Central memory CD4-positive, alpha-beta T cell (primary cell): ENCODE measurements around the gene DYSF.

Experiments
- DNase-seq: peaks from one replicate; pipeline ENCODE4 v3.0.0; 2022

The DYSF gene

DNA sequence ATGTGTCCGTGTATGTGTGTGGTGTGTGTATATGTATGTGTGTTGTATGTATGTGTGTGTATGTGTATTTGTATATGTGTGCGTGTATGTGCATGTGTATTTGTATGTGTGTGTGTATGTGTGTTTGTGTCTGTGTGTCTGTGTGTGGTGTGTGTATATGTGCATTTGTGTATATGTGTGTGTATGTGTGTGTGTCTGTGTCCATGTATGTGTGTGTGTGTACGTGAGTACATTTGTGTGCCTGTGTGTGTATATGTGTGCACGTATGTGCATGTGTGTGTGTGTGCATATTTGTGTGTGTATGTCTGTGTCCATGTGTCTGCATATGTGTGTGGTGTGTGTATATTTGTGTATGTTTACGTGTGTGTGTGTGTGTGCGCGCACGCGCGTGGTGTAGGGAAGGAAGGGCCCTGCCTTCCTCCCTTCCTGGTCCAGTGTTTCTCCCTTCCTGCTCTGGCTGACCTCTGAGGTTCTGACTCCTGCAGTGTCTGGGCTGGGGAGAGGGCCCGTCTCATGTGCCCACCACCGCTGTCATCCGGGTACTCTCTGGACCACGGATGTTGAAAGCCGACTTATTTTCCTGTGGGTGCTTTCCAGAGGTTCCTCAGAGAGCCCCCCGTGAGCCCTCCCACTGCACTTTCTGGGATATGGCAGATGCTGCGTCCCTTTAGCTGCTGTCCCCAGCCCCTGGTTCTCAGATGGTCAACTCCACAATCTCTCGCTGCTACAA lies 209.5 kb downstream of the DYSF start:
- no peak for DNase-seq

DNA sequence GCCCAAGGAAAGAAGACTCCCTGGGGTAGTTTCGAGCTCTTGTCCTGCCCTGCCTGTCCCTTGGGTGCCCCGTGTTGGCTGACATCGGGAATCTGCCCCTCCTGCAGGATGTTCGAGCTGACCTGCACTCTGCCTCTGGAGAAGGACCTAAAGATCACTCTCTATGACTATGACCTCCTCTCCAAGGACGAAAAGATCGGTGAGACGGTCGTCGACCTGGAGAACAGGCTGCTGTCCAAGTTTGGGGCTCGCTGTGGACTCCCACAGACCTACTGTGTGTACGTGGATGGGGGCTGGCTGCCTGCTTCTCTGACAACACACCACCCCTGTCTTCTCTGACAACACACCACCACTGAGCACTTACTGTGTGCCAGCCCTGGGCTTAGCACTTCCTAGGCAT lies 210.8 kb downstream of the DYSF start:
- no peak for DNase-seq

DNA sequence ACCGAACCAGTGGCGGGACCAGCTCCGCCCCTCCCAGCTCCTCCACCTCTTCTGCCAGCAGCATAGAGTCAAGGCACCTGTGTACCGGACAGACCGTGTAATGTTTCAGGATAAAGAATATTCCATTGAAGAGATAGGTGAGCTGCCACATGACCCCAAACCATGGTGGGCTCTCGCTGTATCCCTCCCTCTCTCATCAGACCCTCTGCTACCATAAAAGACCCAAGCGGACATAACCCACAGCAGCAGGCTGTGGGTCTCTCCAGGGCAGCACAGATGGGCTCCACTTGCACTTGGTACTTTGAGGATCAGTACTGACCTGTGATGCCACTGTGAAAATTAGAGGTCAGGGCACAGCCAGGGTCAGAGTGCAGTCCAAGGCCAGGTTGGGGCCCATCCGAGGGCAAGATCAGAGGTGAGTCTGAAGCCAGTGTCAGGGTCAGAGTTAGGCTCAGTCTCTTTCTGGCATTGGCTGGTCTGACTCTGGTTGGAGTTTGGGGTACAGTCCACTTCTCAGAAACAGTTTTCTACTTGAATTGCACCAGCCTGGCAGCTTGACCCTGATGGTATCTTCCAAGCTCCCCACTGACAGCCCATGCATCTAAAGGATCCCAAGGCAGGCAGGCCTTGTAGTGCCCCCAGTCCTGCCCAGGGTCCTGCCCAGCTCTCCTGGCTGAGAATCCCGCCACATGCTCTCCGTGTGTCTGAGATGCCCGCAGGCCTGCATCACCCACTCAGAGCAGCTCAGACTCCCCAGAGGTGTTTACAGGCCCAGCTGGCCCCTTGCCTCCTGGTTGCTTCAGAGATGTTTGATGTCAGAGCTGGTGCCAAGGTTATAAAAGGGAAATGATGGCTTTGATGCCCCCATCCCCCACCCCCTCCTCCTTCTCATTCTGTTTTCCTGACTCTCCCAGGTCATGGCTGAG lies 212.1 kb downstream of the DYSF start:
- no peak for DNase-seq

DNA sequence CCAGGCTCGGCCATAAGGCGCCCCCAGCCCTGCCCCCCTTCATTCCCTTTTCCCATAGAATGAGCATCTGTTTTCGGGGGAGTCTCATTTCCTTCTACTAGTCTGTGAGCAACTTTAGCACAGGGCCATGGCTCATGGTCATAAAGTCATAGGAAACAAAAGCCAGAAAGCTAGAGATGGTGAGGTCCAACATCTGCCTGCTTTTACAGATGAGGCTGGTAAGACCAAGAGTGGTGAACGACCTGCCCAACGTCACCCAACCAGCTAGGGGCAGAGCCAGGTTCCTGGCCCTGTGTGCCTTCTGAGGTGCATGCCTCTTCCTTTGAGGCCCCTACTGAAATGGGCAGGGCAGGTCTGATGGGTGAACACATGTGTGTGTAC lies 212.7 kb downstream of the DYSF start:
- no peak for DNase-seq

DNA sequence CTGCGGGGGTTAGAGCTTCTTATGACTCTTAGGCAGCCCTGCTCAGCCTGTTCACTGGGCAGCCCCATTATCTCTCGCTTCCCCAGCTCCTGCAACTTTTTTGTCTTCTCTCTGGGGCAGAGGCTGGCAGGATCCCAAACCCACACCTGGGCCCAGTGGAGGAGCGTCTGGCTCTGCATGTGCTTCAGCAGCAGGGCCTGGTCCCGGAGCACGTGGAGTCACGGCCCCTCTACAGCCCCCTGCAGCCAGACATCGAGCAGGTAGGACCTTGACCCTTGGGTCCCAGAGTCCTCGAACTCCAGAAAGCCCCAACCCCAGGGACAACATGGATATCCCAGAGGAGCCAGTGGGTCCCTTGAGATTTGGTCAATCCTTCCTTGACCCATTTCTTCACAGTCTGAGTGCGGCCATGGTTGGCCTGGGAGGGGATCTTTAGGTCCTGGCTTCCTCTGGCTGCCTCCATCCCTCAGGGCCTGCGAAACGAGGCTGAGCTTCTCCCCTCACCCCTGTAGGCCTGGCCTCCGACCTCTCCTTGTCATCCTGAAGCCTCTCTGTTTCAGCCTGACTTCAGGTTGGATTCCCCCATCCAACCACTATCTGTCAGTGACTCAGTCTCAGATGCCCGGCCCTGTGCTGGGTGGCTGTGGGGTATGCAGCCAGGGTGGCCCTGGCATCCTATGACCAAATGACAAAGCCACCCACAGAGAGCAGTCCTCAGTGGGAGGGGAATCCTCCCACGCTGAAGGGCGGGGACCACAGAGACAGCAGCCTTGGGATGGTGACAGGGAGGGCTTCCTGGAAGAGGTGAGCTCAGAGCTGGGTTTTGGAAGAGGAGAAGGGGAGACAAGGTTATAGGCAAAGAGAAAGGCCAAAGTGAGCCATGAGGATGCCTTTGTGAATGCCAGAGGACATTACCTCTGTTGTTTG lies 214.2 kb downstream of the DYSF start:
- no peak for DNase-seq

DNA sequence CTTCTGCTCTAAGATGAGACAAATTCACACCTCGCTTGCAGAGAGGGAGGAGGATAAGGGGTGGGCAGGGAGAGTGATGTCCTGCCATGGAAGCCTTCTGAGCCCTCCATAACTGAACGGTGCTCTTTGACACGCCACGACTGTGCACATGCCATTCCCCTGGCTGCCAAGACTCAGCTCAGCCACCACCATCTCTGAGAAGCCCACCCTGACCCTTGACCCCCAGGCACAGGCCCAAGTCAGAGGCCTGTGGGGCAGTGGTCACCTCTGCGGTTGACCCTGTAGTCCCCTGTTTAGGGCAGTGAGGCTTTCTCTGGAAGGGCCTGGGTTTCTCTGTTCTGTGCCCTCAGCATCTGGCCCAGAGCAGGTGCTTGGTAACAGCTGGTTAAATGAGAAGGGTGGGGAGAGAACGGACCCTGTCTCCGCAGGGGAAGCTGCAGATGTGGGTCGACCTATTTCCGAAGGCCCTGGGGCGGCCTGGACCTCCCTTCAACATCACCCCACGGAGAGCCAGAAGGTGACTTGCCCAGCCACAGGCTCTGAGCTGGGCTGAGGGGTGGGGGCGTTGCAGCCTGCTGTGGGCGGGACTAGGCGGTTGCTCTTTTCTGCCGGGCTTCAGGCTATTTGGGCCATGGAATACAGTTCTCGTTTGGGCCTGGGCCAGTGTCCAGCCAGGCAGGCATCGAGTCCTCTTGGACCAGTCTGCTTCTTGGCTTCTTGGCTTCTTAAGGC lies 215.1 kb downstream of the DYSF start:
- DNase-seq, result no peak

DNA sequence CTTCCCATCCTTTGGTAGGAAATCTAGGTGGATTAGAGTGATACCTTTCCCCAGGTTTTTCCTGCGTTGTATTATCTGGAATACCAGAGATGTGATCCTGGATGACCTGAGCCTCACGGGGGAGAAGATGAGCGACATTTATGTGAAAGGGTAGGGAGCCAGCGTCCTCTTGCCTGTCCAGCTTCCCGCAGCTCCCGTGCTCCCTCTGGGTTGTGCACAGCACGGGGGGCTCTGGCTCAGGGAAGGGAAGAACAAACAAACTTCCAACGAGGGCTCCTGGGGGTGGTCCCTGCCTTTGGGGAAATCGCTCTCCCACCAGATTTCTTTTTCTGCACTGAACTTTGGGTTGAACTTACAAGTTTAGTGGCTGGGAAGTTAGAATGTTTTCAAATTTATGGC lies 215.7 kb downstream of the DYSF start:
- DNase-seq, result no peak

DNA sequence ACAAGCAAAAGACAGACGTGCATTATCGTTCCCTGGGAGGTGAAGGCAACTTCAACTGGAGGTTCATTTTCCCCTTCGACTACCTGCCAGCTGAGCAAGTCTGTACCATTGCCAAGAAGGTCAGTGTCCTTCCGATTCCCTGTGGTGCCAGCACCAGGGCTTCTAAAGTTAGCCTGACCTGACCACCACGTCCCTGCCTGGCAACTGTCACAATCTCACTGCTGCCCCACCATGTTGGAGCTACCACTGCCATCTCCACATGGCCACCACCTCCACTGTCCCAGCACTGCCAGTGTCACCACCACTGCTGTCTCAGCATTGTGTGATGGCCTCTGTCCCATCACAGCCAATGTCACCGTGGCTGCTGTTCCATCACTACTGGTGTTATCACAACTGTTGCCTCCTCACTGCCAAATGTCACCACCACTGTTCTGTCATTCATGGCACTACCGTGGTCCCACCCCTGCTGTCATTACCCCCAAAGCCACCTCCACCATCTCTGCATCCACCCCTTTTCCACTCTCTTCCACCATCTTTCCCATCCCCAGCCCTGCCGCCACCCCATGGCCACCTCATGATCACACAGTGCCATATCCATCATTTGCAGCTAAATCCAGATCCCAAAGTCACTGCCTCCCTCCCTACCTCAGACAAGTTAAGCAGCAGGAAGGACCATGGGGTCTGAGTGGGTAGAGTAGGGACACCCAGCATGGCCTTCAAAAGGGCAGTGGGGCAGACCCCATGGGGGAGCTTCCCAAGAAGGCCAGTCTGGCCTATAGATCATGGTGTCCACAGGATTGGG lies 216.5 kb downstream of the DYSF start:
- DNase-seq, result no peak

DNA sequence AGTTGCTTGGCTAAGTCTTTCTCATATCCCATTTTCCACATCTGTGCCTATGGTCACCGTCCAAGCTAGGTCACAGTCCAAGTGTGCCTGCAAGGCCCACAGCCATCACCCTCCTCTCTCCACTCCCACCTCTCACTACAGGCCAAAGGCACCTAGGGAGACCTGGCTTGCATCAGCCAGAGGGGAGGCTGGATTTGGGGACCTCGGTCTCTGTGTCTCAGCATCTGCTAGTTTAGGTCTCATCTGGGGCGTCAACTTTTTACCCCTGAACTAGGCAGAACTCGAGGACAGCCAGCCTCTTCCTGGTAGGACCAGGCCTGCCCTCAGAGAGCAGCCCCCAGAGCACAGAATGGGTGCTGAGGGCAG lies 217.1 kb downstream of the DYSF start:
- DNase-seq, result no peak

DNA sequence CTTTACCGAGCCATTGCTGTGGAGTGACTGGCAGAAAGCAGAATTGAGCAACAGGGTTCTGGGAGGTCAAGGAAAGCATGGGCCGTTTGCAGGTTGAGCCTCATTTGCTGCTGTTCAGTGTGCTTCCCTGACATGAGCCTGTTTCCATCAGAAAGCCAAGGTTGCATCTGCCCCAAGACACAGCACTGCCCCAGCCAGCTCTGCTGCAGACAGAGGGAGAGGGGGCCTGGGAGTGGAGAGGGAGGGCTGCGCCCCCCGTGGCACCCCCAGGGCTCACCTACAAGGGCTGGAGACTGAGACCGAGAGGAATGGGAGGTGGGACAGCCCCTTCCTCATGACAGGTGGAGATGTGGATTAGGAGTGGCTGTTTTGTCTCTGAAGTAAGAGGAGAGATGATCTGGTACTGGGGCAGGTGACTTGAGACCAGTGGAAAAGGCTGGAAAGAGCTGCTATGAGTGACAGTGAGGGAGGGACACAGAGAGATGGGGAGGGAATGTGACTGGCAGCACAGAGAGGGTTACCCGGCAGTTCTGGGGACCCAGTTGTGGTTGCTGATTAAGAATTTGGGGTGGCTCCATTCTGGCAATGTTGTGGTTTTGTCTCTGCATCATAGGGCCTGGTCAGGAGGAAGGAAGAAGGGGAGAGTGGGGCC lies 218.0 kb downstream of the DYSF start:
- no peak for DNase-seq

DNA sequence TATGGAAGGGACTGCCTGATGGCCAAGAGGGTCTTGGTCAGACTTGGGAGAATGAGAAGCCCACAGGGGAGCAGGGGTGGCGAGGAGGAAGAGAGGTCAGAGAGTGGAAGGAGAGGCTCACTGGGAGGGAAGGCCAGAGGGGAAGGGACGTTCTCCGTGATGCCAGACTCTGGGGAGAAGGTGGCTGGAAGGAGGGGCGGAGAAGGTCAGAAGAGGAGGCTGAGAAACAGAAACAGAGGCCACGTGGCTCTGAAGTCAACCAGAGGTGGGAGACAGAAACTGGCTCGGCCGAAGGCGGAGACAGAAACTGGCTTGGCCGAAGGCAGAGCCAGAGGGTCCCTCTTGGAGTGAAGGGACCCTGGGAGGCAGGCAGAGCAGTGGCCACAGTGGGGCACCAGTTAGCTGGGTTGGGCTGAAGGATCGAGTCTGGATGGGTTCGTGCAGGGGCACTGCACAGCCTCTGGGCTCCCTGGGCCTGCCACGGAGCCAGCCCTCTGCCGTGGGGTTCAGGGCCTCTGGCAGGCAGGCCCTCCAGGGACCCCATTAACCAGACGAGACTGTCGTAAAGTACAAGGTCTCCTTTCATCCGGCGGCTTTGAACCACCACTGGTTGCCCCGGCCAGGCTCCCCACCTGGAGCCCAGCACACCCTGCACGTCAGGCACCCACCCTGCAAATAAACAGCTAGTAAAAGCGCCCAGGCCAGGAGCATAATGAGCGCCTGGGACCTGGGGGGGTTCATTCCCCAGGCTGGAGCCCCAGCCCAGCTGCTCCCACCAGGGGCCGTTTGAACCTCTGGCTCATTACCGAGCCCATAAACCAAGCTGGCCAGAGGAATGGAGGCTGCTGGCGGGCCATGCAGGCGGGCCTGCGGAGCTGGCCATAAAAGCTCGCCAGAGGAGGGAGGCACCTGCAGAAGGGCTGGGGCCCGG lies 218.8 kb downstream of the DYSF start:
- DNase-seq, result no peak

DNA sequence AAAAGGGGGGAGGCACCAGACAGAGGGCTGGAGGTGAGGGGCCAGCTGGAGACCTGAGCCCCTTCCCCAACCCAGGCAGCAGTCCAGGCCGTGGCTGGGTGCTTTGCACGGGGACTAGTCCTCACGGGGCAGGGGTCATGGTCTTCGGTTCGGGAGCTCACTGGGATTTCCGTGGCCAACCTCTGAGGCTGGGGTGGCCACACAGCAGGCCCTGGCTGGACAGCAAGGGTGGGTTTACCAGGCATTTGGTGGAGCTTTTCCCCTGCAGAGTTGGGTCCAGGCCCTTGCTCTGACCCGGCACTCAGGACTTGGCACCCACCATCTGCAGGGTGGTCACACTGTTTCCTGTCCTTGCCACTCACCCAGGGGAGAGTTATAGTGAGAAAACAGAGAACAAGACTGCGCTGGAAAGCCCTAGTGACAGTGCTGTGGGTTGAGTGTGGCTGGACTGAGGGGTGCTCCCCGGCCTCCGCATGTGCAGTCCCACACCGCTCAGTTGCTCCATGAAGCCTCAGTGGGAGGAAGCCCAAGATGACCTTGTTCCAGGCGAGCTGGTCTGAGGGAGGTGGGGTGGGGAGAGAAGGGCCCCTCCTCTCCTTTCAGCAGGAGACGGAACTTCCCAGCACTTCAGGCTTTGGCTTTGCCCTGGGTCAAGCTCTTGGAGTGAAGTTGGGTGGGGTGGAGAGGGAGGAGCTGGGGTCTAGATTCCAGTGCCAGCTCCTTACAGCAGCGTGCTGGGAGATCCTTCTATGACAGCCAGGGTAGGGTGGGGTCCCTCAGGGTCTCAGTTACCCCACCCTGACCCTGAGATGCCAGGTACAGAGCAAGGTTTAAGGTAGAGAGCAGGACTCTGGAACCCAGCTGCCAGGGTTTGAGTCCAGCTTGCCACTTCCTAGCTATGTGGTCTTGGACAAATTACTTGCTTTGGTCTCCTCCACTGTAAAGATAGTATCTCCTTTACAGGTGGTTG lies 219.8 kb downstream of the DYSF start:
- DNase-seq, result no peak

DNA sequence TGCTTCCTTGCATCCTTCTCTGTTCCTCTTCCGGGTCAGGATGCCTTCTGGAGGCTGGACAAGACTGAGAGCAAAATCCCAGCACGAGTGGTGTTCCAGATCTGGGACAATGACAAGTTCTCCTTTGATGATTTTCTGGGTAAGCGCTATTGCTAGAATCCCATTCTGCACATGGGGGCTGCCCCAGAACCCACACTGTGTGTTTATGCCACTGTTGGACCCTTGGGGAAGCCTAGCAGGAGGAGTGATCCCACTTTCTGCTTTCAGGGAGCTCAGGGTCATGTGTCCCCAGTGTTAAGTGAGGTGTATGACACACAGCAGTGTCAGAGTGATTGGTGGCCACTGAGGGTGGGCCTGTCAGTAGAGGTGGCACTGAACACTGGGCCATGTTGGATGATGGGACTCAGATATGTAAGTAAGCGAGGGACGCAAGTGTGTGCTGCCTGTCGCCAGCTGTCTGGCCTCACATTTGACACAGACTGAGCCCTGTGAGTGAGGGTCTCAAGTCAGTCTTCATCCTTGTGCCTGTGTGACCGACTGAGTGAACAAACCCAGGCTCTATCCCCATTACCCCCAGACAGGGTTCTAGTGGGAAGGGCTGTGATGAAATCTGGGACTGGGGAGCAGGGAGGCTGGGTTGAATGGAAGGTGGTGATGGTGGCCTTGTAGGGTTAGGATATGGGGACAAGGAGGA lies 220.9 kb downstream of the DYSF start:
- no peak for DNase-seq

DNA sequence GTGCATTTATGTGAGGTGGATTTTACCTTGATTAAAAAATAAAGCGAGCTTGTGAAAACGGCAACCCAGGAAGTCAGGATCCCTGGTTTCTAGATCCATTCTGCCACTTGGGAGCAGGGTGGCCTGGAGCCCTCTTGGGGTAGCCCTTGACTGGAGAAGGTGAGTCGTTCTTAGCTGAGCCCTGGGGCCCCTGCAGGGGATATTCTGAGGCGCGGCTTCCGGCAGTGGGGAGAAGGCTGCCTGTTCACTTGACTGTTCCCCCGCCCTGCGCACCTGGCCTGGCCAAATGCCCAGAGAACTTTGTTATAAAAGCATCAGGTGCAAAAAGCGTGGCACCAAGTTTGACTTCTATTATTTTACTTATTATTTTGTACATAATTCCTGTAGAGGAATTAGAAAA lies 221.9 kb downstream of the DYSF start:
- DNase-seq, result no peak

DNA sequence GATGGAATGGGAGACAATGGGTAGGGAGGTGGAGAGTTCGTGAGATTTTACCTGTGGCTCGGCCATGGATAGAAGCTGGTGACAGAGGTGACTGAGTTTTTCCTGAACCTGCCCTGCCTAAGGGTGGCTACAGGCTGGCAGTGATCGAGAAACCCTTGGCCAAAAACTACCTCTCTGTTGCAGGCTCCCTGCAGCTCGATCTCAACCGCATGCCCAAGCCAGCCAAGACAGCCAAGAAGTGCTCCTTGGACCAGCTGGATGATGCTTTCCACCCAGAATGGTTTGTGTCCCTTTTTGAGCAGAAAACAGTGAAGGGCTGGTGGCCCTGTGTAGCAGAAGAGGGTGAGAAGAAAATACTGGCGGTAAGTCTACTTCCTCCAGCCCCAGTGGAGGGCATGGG lies 225.5 kb downstream of the DYSF start:
- DNase-seq, result no peak

DNA sequence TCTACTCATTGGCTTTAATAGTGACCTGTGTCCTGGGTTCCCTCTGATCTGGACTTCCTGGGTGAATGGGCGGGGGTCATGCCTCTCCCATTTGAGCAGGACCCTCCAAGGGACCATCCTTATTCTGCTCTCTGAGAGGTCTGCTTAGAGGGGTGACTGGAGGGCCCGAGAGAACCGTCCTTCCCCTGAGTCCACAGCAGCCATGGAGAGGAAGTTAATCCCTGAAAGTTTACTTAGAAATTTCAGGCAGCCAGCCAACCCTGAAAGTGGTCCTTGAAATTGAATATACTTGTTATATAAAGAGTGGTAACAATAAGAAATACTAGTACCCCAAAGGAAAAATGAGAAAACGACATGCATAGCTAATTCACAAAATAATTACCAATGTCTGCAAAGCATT lies 226.1 kb downstream of the DYSF start:
- DNase-seq, result no peak

DNA sequence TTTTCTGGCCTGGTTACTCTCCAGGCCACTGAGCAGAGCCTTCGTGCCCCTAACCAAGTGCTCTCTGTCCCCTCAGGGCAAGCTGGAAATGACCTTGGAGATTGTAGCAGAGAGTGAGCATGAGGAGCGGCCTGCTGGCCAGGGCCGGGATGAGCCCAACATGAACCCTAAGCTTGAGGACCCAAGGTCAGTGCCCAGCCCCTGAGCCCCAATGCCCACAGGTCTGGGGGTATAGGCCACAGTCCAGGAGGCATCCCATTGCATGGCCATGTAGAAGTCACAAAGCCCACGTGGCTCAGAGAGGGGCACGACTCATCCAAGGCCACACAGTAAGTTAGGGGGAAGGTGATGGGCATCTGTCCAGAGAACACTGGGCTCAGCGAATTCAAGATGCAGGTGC lies 227.6 kb downstream of the DYSF start:
- DNase-seq, result no peak

DNA sequence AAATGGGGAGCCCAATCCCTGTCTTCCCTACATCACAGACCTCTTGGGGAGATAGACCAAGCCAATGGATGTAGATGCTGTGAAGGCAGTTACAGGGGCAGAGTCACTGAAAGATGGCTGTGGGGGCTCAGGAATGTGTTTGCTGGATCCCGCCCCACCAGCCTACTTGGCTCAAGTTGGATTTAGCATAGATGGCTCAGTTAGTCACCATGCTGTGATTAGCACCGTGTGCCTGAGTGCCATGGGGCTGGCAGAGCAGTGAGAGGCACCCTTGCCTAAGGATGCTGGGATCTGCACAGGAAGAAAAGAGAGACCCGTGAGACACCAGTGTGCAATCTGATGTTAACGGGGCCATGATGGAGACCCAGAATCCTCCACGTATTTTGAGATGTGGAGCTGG lies 228.3 kb downstream of the DYSF start:
- no peak for DNase-seq
